HUES48 (cell line): ENCODE measurements around the gene RAPGEF6.
"Not testable (repeated sequence)": the region's sequence is repeated elsewhere in the genome, so short reads cannot be mapped to it uniquely, and the experiment has no call there.

Source experiments
- H3K27ac ChIP-seq: one replicate; pipeline ENCODE4 v1.7.0; 2013; ENCODE audit warnings: low read depth, low read length, inconsistent platforms
- H3K27me3 ChIP-seq: 2 replicates; pipeline ENCODE4 v1.6.1; 2013; ENCODE audit warnings: mild to moderate bottlenecking, low read length; ENCODE audit not compliant: control insufficient read depth, insufficient read depth
- H3K36me3 ChIP-seq: 2 replicates; pipeline ENCODE4 v1.6.1; 2013; ENCODE audit warnings: low read length; ENCODE audit not compliant: control insufficient read depth, insufficient read depth
- H3K4me1 ChIP-seq: 2 replicates; pipeline ENCODE4 v1.6.1; 2013; ENCODE audit warnings: mild to moderate bottlenecking, low read length; ENCODE audit not compliant: control insufficient read depth, insufficient read depth
- H3K4me3 ChIP-seq: 2 replicates; pipeline ENCODE4 v1.5.1; 2013; ENCODE audit warnings: mild to moderate bottlenecking, low read depth, low read length
- H3K9ac ChIP-seq: 2 replicates; pipeline ENCODE4 v1.6.1; 2013; ENCODE audit warnings: mild to moderate bottlenecking, low read depth, low read length, moderate library complexity
- H3K9me3 ChIP-seq: 2 replicates; pipeline ENCODE4 v1.6.1; 2013; ENCODE audit warnings: low read length; ENCODE audit not compliant: control insufficient read depth, insufficient read depth

RAPGEF6 gene

DNA sequence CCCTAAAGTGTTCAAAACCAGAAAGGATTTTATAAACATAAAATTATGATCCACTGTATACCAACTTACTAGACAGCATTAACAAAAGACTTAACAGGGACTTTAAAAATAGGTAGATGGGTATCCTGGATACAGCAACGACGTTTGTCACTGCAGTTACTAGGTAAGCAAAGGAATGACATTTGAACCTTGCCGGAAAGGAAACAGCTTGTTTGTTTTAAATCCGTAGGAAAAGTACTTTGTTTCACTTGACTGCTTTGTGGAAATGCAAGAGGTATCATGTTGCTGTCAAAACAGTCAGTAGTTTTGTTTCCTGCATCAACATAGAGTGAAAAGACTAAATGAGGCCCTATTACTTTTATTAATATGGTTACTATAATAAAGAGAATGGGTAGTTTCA, 248.2 kb downstream of the RAPGEF6 start:
- Histone ChIP-seq H3K4me1 (peaks cover 11% of the 10 kb centered on the region), H3K27ac (no peak overlapping the region)

DNA sequence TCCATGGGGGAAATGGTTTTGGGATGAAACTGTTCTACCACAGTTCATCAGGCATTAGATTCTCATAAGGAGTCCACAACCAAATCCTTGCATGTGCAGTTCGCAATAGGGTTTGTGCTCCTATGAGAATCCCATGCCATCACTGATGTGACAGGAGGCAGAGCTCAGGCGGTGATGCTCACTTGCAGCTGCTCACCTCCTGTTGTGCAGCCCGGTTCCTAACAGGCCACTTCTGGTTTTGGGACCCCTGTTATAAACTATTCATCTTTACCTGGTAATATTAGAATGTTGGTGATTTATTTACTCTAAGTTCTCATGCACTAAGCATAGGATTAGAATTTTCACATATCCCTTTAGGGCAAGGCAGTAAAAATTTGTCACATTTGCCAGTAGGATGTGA, 248.9 kb downstream of the RAPGEF6 start:
- H3K4me3 ChIP-seq, result no peak overlapping the region
- 0 out of 2 replicates have a peak, but pooled peaks cover 2% of the 10 kb centered on the region for H3K36me3 ChIP-seq
- no peaks in the 10 kb centered on the region for H3K9me3 ChIP-seq
- no peaks in the 10 kb centered on the region for H3K27me3 ChIP-seq
- H3K27ac ChIP-seq, result no peak overlapping the region
- peaks cover 11% of the 10 kb centered on the region for H3K4me1 ChIP-seq
- no peak overlapping the region for H3K9ac ChIP-seq

More for the DNA sequence above, 248.2 kb downstream of the RAPGEF6 start:
- Histone ChIP-seq H3K36me3 (0 out of 2 replicates have a peak, but pooled peaks cover 4% of the 10 kb centered on the region), H3K4me3 (no peak overlapping the region), H3K9ac (no peak overlapping the region), H3K27me3 (no peaks in the 10 kb centered on the region), H3K9me3 (no peaks in the 10 kb centered on the region)

DNA sequence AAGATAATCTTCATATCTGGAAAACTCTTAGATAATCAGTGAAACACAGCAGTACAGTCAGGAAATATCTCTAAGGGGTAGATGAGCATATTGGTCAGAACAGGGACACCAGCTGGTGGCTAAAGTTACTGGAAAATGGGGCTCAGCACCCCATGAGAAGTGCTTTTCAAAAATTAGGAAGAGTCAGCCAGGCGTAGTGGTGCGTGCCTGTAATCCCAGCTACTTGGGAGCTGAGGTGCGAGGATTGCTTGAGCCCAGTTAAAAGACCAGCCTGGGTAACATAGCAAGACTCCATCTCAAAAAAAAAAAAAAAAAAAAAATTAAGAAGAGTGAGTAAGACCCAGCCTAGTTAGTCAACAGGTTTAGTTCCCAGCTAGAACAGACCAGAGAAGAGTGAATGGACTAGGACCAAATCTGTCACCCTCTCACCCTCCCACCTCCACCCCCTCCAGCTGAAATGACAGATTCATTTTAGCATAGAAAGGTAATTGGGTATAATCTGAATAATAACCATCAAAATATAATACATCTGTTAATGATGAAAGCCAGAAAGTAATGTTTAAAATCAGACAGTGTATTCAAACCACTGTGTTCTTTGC, 250.3 kb downstream of the RAPGEF6 start:
- H3K4me3 ChIP-seq, result no peak overlapping the region
- 0 out of 2 replicates have a peak, but pooled peaks cover under 1% of the 10 kb centered on the region for H3K36me3 ChIP-seq
- peaks cover 12% of the 10 kb centered on the region for H3K4me1 ChIP-seq
- H3K27ac ChIP-seq, result no peak overlapping the region
- no peak overlapping the region for H3K9ac ChIP-seq
- H3K9me3 ChIP-seq, result no peaks in the 10 kb centered on the region
- no peaks in the 10 kb centered on the region for H3K27me3 ChIP-seq

DNA sequence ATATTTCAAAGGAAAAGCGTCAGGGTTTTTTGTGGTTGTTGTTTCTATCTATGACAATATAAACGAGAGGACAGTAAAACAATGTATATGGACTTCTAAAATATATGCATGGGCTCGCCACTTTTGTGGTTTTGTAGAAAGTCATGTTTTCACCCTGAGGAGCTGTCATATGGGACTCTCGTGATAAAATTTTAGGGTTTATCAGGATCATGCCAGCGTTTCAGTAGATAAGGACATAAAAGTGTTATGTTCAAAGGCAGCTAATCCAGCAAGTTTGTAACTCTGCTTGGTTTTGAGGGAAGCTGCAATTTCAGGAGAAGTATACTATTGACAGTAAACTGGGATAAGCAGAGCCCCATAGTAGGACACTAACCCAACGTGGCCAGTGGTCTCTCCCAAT, 250.9 kb downstream of the RAPGEF6 start:
- H3K4me1 ChIP-seq, result peaks cover 18% of the 10 kb centered on the region
- H3K27me3 ChIP-seq, result no peaks in the 10 kb centered on the region
- no peak overlapping the region for H3K27ac ChIP-seq
- no peak overlapping the region for H3K4me3 ChIP-seq
- H3K36me3 ChIP-seq, result no peaks in the 10 kb centered on the region
- H3K9ac ChIP-seq, result no peak overlapping the region
- H3K9me3 ChIP-seq, result no peaks in the 10 kb centered on the region

DNA sequence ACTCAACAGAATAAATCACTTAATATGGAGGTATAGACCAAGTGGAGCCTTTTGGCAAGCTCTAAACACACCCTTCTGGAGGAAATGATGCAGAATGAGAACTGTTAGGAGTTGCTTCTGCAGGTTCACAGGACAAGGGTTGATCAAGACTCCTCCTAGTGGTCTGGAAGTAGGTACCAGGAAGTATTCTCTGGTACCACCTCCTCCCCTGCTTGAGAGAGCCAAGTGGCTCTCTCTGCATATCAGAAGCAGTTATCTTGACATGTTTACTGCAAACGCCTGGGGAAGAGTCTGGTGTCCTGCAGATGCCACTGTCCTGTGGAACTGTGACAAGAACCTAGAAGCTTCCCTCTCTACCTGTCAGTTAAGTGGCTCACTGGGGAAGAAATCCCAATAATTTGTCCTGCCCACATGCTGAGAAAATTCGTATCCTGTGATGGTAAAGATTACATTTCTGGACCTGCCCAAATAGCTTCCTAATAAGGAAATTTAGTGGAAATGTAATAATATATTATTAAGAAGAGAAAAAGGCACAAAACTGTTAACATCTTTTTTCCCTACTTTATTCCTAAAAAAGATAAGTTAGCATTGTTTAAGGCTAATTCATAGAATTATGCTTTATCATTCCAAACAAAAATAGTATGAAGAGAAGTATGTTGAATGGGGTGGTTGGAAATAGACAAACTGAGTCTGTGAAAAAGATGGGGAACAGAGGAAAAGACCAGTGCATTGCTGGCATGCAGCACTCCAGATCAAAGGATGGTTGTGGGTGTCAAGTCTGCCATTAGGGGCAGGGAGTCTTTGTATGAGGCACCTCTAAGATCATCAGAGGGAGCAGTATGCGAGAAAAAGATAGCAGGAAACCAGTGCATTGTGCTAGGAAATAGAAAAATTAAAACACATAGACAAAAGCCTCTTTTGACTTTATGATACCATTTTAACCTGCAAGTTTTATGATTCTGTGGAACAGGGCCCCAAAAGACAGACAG, 252.3 kb downstream of the RAPGEF6 start:
- no peak overlapping the region for H3K27ac ChIP-seq
- H3K4me3 ChIP-seq, result no peak overlapping the region
- no peak overlapping the region for H3K9ac ChIP-seq

DNA sequence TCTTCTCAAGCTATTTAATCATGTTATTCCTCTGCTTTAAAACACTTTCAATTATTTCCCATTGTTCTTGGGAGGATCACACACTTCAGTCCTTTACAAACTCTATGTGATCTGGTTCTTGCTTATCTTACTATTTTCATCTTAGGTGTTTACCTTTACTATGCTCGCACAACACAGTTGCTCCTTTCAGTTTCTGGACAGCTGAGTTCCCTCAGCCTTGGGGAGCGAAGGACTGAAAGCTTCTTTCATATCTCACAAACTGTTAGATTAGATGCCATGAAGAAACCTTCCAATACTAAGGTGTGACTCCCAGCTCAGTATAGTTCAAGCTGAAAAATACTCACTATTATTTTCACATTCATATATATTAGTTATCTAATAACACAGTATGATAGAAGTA, 253.3 kb downstream of the RAPGEF6 start:
- Histone ChIP-seq H3K9ac (no peak overlapping the region), H3K4me3 (no peak overlapping the region), H3K27ac (no peak overlapping the region), H3K27me3 (no peaks in the 10 kb centered on the region), H3K36me3 (no peaks in the 10 kb centered on the region), H3K9me3 (no peaks in the 10 kb centered on the region), H3K4me1 (peaks cover 19% of the 10 kb centered on the region)

More for the DNA sequence above, 252.3 kb downstream of the RAPGEF6 start:
- Histone ChIP-seq H3K4me1 (peaks cover 19% of the 10 kb centered on the region), H3K27me3 (no peaks in the 10 kb centered on the region), H3K9me3 (no peaks in the 10 kb centered on the region), H3K36me3 (no peaks in the 10 kb centered on the region)

GRCh38 chr5:131381021-131381420, 254.0 kb downstream of the RAPGEF6 start:
- Histone ChIP-seq H3K9me3 (no peaks in the 10 kb centered on the region), H3K27me3 (no peaks in the 10 kb centered on the region), H3K27ac (no peak overlapping the region), H3K36me3 (no peaks in the 10 kb centered on the region), H3K9ac (no peak overlapping the region), H3K4me1 (peaks cover 13% of the 10 kb centered on the region), H3K4me3 (no peak overlapping the region)

DNA sequence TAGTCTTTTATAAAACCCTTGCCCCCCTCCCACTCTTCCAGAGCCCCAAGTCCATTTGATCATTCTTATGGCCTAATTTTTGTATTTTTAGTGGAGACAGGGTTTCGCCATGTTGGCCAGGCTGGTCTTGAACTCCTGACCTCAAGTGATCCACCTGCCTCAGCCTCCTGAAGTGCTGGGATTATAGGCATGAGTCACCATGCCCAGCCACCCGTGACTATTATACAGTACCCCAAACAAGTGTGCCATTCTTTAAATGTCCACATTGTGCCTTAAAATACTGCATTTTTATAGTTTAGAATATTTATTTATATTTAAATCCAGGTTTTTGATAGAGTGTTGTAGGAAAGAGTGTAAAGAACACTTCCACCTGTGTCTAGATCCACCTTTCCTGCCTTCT, 254.8 kb downstream of the RAPGEF6 start:
- H3K4me1 ChIP-seq, result peaks cover 13% of the 10 kb centered on the region
- H3K36me3 ChIP-seq, H3K27me3 ChIP-seq, H3K9me3 ChIP-seq, H3K4me3 ChIP-seq, H3K9ac ChIP-seq, H3K27ac ChIP-seq: not testable (repeated sequence)

GRCh38 chr5:131379723-131380122, 255.3 kb downstream of the RAPGEF6 start:
- H3K9ac ChIP-seq, result no peak overlapping the region
- H3K36me3 ChIP-seq, result no peaks in the 10 kb centered on the region
- peaks cover 13% of the 10 kb centered on the region for H3K4me1 ChIP-seq
- no peak overlapping the region for H3K4me3 ChIP-seq
- no peaks in the 10 kb centered on the region for H3K9me3 ChIP-seq
- H3K27me3 ChIP-seq, result no peaks in the 10 kb centered on the region
- no peak overlapping the region for H3K27ac ChIP-seq

DNA sequence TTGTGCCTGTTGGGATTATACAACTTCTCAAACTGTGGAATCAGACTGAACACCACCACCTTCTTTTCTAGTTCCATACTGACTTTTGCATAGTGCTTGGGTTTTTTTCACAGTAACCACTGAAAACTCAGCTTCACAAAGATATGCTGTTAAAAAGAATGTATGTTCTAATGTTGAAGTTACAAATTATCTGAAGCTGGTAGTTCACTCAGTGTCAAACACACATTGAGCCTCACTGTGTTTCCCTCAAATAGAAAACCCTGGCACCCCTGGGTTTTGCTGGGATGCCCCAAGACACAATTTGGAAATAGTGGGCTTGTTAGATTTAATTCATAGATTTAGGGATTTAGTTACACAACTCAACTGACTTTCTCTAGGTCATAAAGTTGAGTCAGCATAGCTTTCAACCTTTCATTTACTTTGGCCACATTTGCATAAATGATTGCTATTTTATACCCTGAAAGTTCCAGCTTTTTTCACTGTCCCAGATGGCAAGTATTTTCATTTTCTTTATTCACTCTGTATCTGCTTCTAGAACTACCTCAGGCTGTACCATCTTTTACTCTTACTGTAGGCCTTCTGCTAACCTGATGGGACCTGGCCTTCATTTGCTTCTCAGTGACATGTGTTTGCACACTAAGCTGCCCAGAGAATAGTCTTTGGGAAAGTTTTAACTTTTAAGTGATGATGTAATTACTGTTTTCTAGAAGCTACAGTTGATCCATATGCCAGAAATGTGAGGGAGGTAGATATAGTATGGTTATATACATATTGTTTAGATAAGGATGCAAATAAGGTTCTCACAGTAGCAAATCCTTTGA, 256.1 kb downstream of the RAPGEF6 start:
- H3K4me1 ChIP-seq, result peaks cover 13% of the 10 kb centered on the region
- H3K9ac ChIP-seq, result no peak overlapping the region
- H3K27ac ChIP-seq, result no peak overlapping the region
- H3K27me3 ChIP-seq, result no peaks in the 10 kb centered on the region
- H3K4me3 ChIP-seq, result no peak overlapping the region
- H3K9me3 ChIP-seq, result no peaks in the 10 kb centered on the region
- no peaks in the 10 kb centered on the region for H3K36me3 ChIP-seq
